AG09309 (cell line): ENCODE data around the gene USP24.
"Not testable (repeated sequence)": the region's sequence is repeated elsewhere in the genome, so short reads cannot be mapped to it uniquely, and the experiment has no call there.

Experiments
- DNase-seq: peaks from one replicate; pipeline ENCODE4 v3.0.0-alpha.2; 2010; ENCODE audit warnings: low read depth
- H3K4me3 ChIP-seq: 2 replicates; pipeline ENCODE4 v1.5.1; 2011; ENCODE audit warnings: mild to moderate bottlenecking, low read depth, low read length, moderate library complexity; ENCODE audit not compliant: control insufficient read depth
- CTCF ChIP-seq: IDR thresholded peaks from 2 replicates; pipeline ENCODE4 v1.5.1; 2011; ENCODE audit warnings: mild to moderate bottlenecking, low read depth, low read length, inconsistent platforms; ENCODE audit not compliant: insufficient read depth, control insufficient read depth; ENCODE audit errors: missing control alignments

USP24 gene

GRCh38 chr1:55231745-55232144 is 16.6 kb upstream of the USP24 start:
- TF ChIP-seq CTCF, result no peak
- DNase-seq, result no peak
- H3K4me3 ChIP-seq, result no peak overlapping the region

GRCh38 chr1:55230659-55231058 is 15.5 kb upstream of the USP24 start:
- H3K4me3 ChIP-seq, result no peak overlapping the region
- no peak for TF ChIP-seq CTCF
- no peak for DNase-seq

GRCh38 chr1:55229726-55230125 is 14.6 kb upstream of the USP24 start:
- not testable (repeated sequence) for DNase-seq, H3K4me3 ChIP-seq

GRCh38 chr1:55225228-55225627 is 10.1 kb upstream of the USP24 start:
- H3K4me3 ChIP-seq, result no peak overlapping the region
- TF ChIP-seq CTCF, result no peak
- DNase-seq, result no peak

- no peak for DNase-seq
- no peak for TF ChIP-seq CTCF
- no peak overlapping the region for H3K4me3 ChIP-seq
Measured at GRCh38 chr1:55224729-55225128, 9.6 kb upstream of the USP24 start.

GRCh38 chr1:55222152-55222551 is 7.0 kb upstream of the USP24 start:
- TF ChIP-seq CTCF, result no peak
- H3K4me3 ChIP-seq, result no peak overlapping the region
- no peak for DNase-seq

GRCh38 chr1:55217226-55217986 is 2.2 kb upstream of the USP24 start:
- no peak for TF ChIP-seq CTCF
- DNase-seq, result no peak
- no peak overlapping the region for H3K4me3 ChIP-seq
